ENCODE measurements around the gene DMAP1.

The DMAP1 gene

DNA sequence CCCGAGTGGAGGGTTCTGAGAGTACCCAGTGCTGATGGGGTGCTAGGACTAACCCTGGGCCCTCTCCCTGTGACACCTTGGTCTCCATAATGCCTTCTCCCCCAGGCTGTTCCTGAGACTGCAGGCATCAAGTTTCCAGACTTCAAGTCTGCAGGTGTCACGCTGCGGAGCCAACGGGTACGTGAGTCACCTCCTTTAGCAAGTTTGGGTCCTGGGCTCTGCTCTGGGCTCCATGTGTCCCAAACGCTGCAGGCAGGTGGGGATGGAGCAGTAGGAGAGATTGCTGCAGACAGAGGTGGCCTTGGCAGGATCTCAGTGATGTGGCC is 6.0 kb downstream of the DMAP1 start:
- in situ Hi-C loops (cut with HindIII; ENCODE audit: low pct_unique_long_range_greater_than_20kb, low sequenced_read_pairs), result no loop called here
- TF ChIP-seq JUND (IDR thresholded peaks at IDR 0.05; ENCODE audit: low read depth), result no peak
- no peak for DNase-seq (ENCODE audit: low read depth in 1 of 2, low spot score in 1 of 2)

- in situ Hi-C loops (cut with HindIII; ENCODE audit: low pct_unique_long_range_greater_than_20kb, low sequenced_read_pairs), result no loop called here
- no peak for TF ChIP-seq JUND (IDR thresholded peaks at IDR 0.05; ENCODE audit: low read depth)
- DNase-seq (ENCODE audit: low read depth in 1 of 2, low spot score in 1 of 2), result no peak
These were observed 6.9 kb downstream of the DMAP1 start for GRCh38 chr1:44220001-44220751.

DNA sequence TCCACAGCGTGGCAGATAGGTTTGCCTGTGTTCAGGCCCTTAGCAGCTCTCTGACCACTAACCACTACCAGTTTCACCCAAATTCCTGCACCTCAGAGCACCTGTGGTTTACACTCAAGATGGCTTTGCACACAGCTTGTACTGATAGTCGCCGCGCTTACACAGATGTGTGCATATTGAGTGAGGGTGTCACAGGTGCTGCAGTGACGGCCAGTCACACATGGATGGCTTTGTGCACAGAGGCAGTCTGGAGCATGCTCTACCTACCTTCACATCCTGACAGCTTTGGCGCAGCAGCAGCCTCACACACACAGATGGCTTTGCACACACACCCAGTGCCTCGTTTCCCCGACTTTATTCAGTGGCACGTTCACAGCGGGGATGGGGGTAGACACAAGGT is 7.5 kb downstream of the DMAP1 start:
- no peak for TF ChIP-seq JUND (IDR thresholded peaks at IDR 0.05; ENCODE audit: low read depth)
- DNase-seq (ENCODE audit: low read depth in 1 of 2, low spot score in 1 of 2), result no peak
- in situ Hi-C loops (cut with HindIII; ENCODE audit: low pct_unique_long_range_greater_than_20kb, low sequenced_read_pairs), result no loop called here

DNA sequence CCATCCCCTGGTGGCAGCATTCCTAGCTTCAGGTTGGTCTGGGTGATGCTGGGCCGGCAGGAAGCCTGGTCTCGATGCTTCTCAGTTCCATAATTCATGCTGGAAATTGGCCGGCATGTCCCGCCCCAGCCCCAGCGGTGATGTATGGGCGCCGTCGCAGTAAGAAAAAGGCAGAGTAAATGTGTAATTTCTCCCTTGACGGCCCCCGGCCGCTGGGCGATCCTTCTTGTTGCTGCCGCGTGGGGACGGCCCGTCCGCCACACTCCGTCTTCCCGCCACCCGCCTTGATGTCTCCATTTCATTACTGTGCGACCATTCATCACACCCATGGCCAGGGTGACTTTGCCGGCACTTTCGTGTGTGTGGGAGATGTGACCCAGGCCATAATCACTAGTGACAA is 8.5 kb downstream of the DMAP1 start:
- no peak for TF ChIP-seq JUND (IDR thresholded peaks at IDR 0.05; ENCODE audit: low read depth)
- DNase-seq (ENCODE audit: low read depth in 1 of 2, low spot score in 1 of 2), result no peak
- in situ Hi-C loops (cut with HindIII; ENCODE audit: low pct_unique_long_range_greater_than_20kb, low sequenced_read_pairs), result no loop called here

DNA sequence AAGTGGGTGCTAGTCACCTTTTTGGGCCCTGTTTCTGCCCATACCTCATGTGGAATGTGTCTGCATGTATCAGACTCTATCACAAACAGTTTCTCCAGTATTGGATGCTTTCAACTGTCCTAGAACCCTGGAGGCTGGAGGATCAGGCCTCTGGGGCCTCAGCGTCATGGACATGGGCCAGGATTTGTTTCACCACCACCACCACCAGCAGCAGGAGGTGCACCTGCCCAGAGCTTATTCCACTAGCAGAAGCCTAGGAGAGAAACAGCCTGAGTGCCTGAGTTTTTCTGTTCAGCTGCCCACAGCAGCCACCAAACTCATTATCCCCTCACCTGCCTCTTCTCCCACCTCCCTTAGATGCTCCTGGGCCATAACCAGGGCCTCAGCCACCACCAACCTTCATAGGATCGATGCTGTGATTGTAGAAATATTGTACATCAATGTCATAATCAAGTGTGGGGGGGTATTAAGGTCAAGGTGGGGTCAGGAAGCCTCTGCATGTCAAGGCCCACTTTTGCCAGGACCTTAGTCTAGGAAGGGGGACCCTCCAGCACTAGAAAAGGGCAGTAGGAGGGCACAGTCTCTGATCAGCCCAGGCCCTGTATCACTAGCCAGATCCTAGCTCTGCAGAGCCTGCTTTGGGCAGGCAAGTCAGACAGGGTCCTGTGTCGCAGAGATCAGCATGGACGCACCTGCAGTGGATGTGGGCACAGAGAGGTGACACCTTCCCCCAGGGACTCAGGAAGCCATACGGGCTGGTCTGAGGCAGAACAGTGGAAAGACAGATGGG is 9.3 kb downstream of the DMAP1 start:
- no peak for DNase-seq (ENCODE audit: low read depth in 1 of 2, low spot score in 1 of 2)
- in situ Hi-C loops (cut with HindIII; ENCODE audit: low pct_unique_long_range_greater_than_20kb, low sequenced_read_pairs), result no loop called here
- TF ChIP-seq JUND (IDR thresholded peaks at IDR 0.05; ENCODE audit: low read depth), result no peak

DNA sequence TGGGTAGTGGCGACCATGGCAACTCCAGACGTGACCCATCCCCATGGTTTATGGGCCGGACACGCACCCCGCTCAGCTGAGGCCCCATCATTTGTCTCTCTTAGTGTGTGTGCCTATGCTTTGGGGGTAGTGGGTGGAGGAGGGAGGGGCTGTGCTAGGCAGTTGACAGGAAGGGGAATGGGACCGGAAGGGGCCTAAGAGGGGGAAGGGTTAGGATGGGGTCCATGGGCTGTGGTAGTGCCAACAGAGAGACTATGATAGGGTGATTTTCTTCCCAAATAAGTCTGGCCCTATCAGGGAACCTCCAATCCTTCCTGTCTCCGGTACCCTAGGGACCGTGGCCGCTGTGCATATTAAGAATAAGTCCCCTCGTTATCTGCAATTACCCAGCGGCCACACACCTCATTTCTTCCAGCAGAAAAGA is 9.9 kb downstream of the DMAP1 start:
- TF ChIP-seq JUND (IDR thresholded peaks at IDR 0.05; ENCODE audit: low read depth), result no peak
- DNase-seq (ENCODE audit: low read depth in 1 of 2, low spot score in 1 of 2), result no peak
- in situ Hi-C loops (cut with HindIII; ENCODE audit: low pct_unique_long_range_greater_than_20kb, low sequenced_read_pairs), result no loop called here

DNA sequence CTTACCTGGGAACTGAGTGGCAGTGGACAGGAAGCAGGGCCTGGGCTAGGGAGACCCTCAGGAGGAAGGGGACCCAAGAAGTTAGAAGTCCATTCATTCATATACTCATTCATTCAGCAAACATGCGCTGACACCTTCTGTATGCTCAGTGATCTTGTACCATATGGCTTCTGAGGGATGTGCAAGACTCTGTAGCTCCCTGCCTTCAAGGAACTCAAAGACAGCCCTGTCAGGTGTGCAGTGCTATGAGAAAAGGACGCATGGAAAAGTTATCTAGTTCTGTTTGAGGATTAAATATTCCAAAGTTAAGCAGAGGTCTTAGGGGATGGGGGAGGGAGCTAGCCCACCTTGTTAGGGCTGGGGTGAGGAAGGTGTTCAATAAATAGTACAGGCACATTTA is 12.5 kb downstream of the DMAP1 start:
- in situ Hi-C loops (cut with HindIII; ENCODE audit: low pct_unique_long_range_greater_than_20kb, low sequenced_read_pairs), result no loop called here
- no peak for TF ChIP-seq JUND (IDR thresholded peaks at IDR 0.05; ENCODE audit: low read depth)
- no peak for DNase-seq (ENCODE audit: low read depth in 1 of 2, low spot score in 1 of 2)

DNA sequence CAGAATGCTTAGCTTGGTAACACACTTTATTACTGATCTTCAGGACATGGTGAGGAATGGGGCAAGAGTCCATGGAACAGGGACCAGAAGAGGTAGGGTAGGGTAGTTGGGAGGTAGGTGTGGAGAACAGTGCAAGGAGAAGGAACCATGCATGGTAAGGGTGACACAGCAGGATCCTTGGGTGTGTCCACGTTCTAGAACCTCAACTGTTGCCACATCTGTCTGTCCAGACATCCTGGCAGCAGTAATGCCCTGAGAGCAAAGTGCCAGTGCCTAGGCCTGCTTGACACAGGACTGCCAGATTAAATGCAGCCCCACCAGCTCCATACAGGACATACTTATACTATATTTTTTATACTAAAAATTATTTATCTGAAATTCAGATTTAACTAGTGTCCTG is 13.9 kb downstream of the DMAP1 start:
- in situ Hi-C loops (cut with HindIII; ENCODE audit: low pct_unique_long_range_greater_than_20kb, low sequenced_read_pairs), result no loop called here
- no peak for DNase-seq (ENCODE audit: low read depth in 1 of 2, low spot score in 1 of 2)
- TF ChIP-seq JUND (IDR thresholded peaks at IDR 0.05; ENCODE audit: low read depth), result no peak

- in situ Hi-C loops (cut with HindIII; ENCODE audit: low pct_unique_long_range_greater_than_20kb, low sequenced_read_pairs), result no loop called here
- TF ChIP-seq JUND (IDR thresholded peaks at IDR 0.05; ENCODE audit: low read depth), result no peak
- DNase-seq (ENCODE audit: low read depth in 1 of 2, low spot score in 1 of 2), result no peak
These were observed 14.9 kb downstream of the DMAP1 start for GRCh38 chr1:44228218-44228617.

- TF ChIP-seq JUND (IDR thresholded peaks at IDR 0.05; ENCODE audit: low read depth), result no peak
- DNase-seq (ENCODE audit: low read depth in 1 of 2, low spot score in 1 of 2), result no peak
- in situ Hi-C loops (cut with HindIII; ENCODE audit: low pct_unique_long_range_greater_than_20kb, low sequenced_read_pairs), result no loop called here
These were observed 16.3 kb downstream of the DMAP1 start for GRCh38 chr1:44229435-44230167.

- no peak for TF ChIP-seq JUND (IDR thresholded peaks at IDR 0.05; ENCODE audit: low read depth)
- DNase-seq (ENCODE audit: low read depth in 1 of 2, low spot score in 1 of 2), result no peak
- in situ Hi-C loops (cut with HindIII; ENCODE audit: low pct_unique_long_range_greater_than_20kb, low sequenced_read_pairs), result no loop called here
These were observed 17.5 kb downstream of the DMAP1 start for GRCh38 chr1:44230796-44231195.

- TF ChIP-seq JUND (IDR thresholded peaks at IDR 0.05; ENCODE audit: low read depth), result no peak
- in situ Hi-C loops (cut with HindIII; ENCODE audit: low pct_unique_long_range_greater_than_20kb, low sequenced_read_pairs), result no loop called here
- no peak for DNase-seq (ENCODE audit: low read depth in 1 of 2, low spot score in 1 of 2)
These were observed 20.3 kb downstream of the DMAP1 start for GRCh38 chr1:44233593-44233992.

- TF ChIP-seq JUND (IDR thresholded peaks at IDR 0.05; ENCODE audit: low read depth), result no peak
- in situ Hi-C loops (cut with HindIII; ENCODE audit: low pct_unique_long_range_greater_than_20kb, low sequenced_read_pairs), result no loop called here
- DNase-seq (ENCODE audit: low read depth in 1 of 2, low spot score in 1 of 2), result no peak
These were observed 22.5 kb downstream of the DMAP1 start for GRCh38 chr1:44235808-44236207.

Data from T47D (cell line).